ENCODE measurements around the gene TIMM10B.

TIMM10B gene

GRCh38 chr11:6456361-6457073 is 24.8 kb upstream of the TIMM10B start:
- TF ChIP-seq CTCF (IDR thresholded peaks at IDR 0.05; ENCODE audit: control insufficient read depth, extremely low read depth, insufficient read depth), result no peak
- H3K4me3 ChIP-seq (ENCODE audit: low read depth, low read length), result no peak overlapping the region
- DNase-seq (ENCODE audit: low read depth), result no peak

GRCh38 chr11:6457581-6458320 is 23.6 kb upstream of the TIMM10B start:
- H3K4me3 ChIP-seq (ENCODE audit: low read depth, low read length), result no peak overlapping the region
- no peak for DNase-seq (ENCODE audit: low read depth)
- no peak for TF ChIP-seq CTCF (IDR thresholded peaks at IDR 0.05; ENCODE audit: control insufficient read depth, extremely low read depth, insufficient read depth)

- H3K4me3 ChIP-seq (ENCODE audit: low read depth, low read length), result no peak overlapping the region
- no peak for TF ChIP-seq CTCF (IDR thresholded peaks at IDR 0.05; ENCODE audit: control insufficient read depth, extremely low read depth, insufficient read depth)
- DNase-seq (ENCODE audit: low read depth), result no peak
Observed at GRCh38 chr11:6458352-6459098, 22.8 kb upstream of the TIMM10B start.

- no peak for DNase-seq (ENCODE audit: low read depth)
- no peak for TF ChIP-seq CTCF (IDR thresholded peaks at IDR 0.05; ENCODE audit: control insufficient read depth, extremely low read depth, insufficient read depth)
- no peak overlapping the region for H3K4me3 ChIP-seq (ENCODE audit: low read depth, low read length)
Observed at GRCh38 chr11:6459099-6459450, 22.2 kb upstream of the TIMM10B start.

GRCh38 chr11:6468712-6469495 is 12.4 kb upstream of the TIMM10B start:
- no peak for DNase-seq (ENCODE audit: low read depth)
- no peak overlapping the region for H3K4me3 ChIP-seq (ENCODE audit: low read depth, low read length)

More at GRCh38 chr11:6468712-6469495, 12.4 kb upstream of the TIMM10B start:
- no peak for TF ChIP-seq CTCF (IDR thresholded peaks at IDR 0.05; ENCODE audit: control insufficient read depth, extremely low read depth, insufficient read depth)

Measured in LNCaP clone FGC (cell line).